GM21786 (cell line): ENCODE measurements around the gene LRRC43.
"Not testable (repeated sequence)": the region's sequence is repeated elsewhere in the genome, so short reads cannot be mapped to it uniquely, and the experiment has no call there.

Source experiments
- ATAC-seq: cut with Tn5 transposase; IDR thresholded peaks from one replicate; pipeline ENCODE4 v1.9.1; 2021; ENCODE audit not compliant: unreplicated experiment

LRRC43 gene

DNA sequence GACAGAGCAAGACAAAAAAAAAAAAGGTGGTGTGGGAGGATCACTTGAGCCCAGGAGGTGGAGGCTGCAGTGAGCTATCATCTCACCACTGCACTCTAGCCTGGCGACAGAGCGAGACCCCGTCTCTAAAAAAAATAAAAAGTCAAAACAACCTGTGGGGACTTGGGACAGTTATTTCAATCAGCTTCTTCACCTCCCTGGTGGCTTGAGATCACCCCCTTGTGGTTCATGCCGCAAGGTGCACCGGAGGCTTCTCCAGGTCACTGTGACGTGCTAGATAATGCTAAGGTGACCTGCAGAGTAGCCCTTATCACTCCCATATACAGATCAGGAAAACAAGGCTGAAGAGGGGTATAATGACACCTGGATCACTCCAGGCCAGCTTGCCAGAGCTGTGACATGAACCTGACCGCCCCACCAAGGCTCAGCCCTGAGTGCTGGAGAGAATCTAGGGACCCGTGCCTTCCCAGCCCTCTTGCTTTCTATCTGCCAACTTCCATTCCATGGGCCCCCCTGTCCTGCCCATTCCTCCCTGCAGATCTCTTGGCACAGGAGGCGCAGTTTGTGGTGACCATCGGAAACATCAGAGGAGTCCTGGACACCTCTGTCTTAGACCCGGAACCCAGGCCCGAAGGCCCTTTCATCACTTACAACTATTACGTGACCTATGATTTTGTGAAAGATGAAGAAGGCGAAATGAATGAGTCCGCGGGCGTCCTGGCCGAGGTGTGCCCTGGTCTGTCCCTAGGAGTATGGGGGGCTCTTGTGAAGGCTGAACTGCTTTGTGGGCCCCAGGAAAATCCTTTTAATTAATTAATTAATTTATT lies 8.1 kb downstream of the LRRC43 start:
- ATAC-seq = no peak

DNA sequence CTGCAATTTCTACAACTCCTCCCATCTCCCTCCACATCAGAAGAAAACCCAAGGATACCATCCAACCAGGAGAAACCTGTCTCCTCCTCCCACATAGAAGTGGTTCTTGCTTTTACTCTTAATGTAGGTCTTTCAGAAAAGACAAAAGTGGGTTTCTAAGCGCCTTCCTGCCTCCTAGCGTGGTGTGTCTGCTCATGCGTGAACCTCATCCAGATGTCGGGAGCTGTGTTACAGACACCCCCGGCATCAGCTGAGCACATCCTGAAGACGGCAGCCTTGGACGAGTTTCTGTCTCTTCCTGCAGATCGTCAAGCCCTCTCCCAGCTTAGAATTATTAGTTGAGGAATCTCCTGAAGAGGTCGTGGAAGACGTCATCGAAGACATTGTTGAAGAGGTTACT lies 9.5 kb downstream of the LRRC43 start:
- ATAC-seq = no peak

- ATAC-seq = no peak
Measured at GRCh38 chr12:122194804-122195203, 11.9 kb downstream of the LRRC43 start.

- ATAC-seq = no peak
Measured at GRCh38 chr12:122195405-122195804, 12.5 kb downstream of the LRRC43 start.

- no peak for ATAC-seq
Measured at GRCh38 chr12:122197612-122197966, 14.7 kb downstream of the LRRC43 start.

GRCh38 chr12:122199484-122200355 lies 16.8 kb downstream of the LRRC43 start:
- ATAC-seq = no peak

- no peak for ATAC-seq
Measured at GRCh38 chr12:122200541-122201175, 17.7 kb downstream of the LRRC43 start.

DNA sequence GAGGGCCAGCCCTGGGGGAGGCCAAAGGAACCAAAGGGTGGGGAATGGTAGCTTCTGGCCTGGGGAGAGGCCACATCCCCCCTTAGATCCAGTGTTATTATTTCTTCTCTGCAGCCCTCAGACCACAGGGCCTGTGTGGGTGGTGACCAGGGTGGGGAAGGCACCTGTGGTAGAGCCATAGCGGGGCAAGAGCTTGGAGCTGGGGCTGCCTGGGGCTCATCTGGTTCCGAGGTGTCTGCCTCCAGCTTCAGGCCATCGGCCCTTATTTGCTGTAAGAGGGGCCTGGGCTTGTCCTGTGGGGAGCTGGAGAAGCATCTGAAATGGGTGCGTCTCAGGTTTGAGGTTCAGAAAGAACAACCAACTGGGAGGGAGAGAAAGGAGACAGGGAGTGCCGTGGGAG lies 18.5 kb downstream of the LRRC43 start:
- no peak for ATAC-seq

DNA sequence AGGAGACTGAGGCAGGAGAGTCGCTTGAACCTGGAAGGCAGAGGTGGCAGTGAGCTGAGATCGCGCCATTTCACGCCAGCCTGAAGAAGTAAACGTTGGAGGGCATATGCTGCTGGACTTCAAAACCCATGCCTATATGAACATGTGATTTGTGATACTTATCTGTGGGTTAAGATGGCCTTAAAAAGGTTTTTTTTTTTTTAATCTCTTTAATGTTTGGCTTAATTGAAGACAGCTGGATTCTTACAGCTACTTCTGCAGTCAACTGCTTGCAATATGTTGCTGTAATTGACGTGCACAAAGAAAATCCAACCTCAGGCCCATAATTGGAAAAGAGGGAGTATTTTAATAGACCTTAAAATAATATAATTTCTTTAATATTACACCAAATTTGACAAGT lies 19.1 kb downstream of the LRRC43 start:
- ATAC-seq = no peak

- ATAC-seq = not testable (repeated sequence)
Measured at GRCh38 chr12:122202811-122203210, 19.9 kb downstream of the LRRC43 start.

DNA sequence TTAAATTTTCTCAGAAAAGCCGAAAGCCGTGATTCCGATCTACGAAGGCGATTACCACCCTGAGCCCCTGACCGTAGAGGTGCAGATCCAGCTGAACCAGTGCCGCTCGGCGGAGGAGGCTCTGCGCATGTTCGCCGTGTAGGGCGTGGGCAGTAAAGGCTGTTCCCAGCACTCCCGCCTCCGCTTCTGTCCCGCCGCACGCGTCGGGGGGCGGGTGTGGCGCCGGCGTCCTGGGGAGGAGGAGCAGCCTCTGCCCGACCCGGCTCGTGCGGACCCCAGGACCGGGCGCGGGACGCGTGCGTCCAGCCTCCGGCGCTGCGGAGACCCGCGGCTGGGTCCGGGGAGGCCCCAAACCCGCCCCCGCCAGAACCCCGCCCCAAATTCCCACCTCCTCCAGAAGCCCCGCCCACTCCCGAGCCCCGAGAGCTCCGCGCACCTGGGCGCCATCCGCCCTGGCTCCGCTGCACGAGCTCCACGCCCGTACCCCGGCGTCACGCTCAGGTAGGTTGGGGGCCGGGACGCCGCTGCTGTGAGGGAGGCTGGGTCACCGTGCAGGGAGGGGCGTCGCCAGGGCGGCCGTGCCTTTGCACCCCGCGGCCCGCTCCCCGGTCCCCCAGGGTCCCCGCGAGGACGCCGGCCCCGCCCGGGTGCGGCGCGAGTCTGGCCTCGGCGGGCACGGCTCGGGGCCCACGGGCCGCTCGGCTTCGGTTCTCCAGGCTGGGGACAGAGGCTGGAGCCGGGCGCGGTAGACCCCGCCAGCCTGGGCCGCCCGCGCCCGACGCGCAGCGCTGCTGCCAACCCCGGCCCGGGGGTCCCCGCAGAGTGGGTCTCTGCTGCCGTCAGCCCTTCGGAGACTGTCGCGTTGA lies 20.6 kb downstream of the LRRC43 start, which contains the start of gene B3GNT4:
B3GNT4 (plus strand) TSS at position 409 of the 866 bp plus-strand sequence. CDS start 910 bp downstream, outside the sequence.
- no peak for ATAC-seq

DNA sequence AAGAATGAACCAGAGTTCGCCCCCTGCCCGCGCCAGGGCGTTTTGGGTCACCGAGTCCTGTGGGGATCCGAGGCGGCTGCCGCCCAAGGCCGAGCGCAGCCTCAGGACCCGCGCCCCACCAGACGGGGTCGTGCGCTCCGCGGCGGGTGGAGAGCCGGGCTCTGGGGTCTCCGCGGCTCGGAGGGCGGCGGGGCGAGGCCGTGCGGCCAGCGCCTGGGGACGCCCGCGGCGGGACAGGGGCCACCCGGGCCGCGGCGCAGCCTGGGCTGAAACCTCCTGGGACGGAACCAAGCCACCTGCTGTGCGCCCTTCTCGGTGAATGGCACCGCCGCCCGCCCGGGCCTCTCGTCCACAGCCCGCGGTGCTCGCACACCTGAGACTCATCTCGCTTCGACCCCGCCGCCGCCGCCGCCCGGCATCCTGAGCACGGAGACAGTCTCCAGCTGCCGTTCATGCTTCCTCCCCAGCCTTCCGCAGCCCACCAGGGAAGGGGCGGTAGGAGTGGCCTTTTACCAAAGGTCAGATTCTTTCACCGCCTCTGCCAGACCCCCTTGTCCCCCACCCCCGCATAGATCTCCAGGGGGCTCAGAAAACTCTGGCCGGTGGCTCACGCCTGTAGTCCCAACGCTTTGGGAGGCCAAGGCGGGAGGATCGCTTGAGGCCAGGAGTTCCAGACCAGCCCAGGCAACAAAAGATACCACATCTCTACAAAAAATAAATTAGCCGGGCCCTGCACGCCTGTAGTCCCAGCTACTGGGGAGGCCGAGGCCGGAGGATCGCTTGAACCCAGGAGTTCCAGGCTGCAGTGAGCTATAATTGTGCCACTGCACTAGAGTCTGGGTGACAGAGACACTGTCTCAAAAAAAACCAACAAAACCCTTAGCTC lies 21.5 kb downstream of the LRRC43 start:
- no peak for ATAC-seq

DNA sequence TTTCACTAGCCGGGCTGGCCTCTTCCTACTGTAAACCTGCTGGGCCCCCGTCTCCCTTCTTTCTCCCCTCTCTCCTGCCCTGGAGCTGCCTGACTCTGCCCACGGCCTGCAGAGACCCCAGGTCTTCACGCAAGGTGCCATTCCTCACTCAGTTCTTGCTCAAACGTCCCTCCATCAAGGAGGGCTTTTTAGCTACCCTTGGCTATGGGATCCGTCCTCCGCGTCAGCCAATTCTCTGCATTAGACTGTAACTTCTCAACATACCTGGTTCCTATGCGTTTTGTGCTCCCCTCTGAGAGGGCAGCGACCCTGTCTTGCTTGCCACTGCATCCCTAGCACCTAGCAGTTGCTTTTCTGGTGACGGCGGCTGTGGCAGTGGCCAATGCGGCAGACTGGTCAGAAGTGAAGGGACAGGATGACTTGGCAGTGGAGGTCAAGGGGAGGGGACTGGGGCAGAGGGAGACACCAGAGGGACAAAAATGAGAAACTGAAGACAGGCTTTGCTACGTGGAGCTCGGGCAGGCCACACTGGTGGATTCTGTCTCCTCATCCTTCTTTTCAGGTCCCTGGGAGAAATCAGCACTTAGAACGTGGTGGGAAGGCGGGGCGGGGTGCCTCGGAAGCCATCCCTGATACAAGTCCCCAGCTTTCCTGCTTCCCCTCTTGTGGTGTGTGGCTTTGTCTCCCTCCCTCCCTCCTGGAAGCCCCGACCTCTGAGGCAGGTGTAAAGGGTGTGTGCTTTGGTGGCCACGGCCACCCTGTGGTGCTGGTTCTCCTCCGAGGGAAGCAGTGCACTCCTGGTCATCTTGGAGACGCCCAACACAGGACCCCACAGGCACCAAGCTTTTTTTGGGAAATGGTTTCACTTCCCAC lies 22.4 kb downstream of the LRRC43 start:
- no peak for ATAC-seq

GRCh38 chr12:122206111-122206881 lies 23.4 kb downstream of the LRRC43 start:
- ATAC-seq = no peak

- ATAC-seq = no peak
Measured at GRCh38 chr12:122206976-122207375, 24.1 kb downstream of the LRRC43 start.

DNA sequence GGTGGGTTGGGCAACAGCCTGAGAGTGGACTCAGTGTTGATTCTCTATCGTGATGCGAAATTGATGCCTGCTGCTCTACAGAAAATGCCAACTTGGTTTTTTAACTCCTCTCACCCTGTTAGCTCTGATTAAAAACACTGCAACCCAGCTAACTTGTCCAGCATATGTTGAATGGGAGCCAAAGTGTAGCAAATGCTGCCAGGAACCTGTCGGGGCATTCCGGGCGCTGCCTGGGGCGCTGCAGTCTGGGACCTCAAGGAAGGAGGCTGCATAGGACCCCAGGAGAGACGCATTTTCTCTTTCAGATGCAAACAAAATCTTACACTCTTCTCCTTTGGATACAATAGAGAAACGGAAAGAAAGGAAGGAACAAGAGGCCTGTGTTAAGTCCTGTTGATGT lies 24.5 kb downstream of the LRRC43 start:
- ATAC-seq = no peak

GRCh38 chr12:122208073-122208820 lies 25.3 kb downstream of the LRRC43 start:
- ATAC-seq = no peak
